Activated CD4-positive, alpha-beta T cell treated with anti-CD3 and anti-CD28 coated beads, Interleukin-10, Interleukin-2, amounts not matched to agents 100 ng/mL and 50 ng/mL, durations not matched to agents 16 hours and 8 hours (primary cell): ENCODE results near the gene GSAP.
"Not testable (repeated sequence)": the region's sequence is repeated elsewhere in the genome, so short reads cannot be mapped to it uniquely, and the experiment has no call there.

Experiments
- DNase-seq: peaks from one replicate; pipeline ENCODE4 v3.0.0-alpha.2; 2020

The GSAP gene

DNA sequence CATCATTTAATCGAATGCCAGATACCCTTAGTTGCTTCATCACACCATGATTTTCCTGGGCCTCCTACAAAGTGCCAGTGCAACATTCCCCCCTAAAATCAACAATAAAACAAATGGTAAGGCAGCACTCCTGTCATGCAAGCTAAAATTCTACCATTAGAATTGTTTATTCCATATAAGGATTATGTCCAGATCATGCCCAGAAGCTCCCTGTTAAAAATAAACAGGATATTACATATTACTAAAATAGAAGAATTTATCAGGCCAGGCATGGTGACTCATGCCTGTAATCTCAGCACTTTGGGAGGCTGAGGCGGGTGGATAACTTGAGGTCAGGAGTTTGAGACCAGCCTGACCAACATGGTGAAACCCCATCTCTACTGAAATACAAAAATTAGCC lies 140.5 kb downstream of the GSAP start:
- not testable (repeated sequence) for DNase-seq

- no peak for DNase-seq
Measured at GRCh38 chr7:77271766-77272165, 144.4 kb downstream of the GSAP start.

GRCh38 chr7:77270094-77270480 lies 146.1 kb downstream of the GSAP start:
- no peak for DNase-seq

DNA sequence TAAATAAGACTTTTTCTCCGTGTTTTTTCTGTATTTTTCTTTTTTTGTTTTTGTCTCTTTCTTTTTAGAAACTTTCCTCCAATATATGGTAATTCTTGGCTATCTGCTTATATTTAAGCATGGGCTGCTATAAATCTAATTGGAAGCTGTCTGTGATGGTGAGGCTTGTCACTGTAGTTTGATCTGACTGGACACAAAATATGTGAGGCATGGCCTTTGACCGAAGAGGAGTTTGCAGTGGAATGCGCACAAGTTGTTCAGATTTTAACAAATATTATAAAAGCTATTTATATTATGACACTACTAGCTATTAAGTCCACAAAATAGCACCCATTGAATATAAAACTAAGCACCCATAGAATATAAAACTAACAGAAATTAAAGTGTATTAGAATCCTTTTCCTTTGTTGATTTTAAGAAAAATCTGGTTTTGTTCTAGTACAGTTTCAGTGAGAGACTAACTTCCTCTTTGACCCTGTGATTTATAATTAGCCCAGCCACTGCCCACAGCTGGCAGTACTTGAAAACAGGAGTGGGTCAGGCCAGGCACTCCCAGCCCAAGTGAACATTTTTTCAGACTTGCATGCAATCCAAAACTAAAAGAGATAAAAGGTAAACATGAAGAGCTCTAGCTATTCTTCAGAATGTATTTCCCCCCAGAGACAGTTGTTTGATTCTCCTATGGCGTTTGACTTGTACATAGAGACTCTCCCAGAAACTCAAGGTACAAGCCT lies 146.6 kb downstream of the GSAP start:
- DNase-seq: no peak

DNA sequence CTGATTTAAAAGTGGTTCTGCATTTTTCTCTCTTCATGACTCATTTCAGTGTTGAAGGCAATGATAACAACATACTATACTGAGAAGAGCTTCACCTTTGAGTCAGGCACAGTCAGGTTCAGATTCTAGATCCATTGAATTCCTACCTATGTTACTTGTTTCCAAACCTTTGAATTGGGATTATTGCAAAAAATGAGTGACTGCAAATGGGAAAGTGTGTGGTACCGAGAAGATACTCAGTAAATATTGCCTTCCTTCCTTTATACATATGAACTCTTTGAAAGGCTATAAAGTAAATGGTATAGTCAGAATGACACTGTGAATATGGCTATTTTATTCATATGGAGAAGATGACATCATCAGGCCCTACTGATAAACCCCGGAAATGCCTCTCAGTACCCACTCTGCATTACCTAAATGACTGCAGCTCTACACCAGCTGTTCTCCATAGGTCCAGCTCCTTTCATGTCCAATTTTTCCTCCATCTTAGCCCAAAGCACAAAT lies 149.8 kb downstream of the GSAP start:
- DNase-seq: peak; percentile 91

DNA sequence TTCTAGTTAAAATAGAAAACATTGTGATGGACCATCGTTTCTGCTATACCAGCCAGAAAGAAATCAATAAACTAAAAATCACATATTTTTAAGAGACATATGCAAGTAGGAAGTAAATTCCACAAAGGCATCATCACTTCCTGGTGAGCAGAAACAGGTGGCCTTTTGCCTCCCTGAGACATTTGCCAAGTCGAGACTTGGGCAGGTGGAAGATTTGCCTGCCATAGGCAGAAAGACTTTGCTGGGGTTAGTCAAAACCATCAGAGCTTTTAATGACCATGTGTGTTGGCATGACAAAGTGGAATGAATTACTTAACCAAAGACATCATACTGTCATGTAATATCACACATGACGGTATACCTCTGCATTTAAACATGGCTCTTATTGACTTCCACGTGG lies 150.5 kb downstream of the GSAP start:
- peak; percentile 23 for DNase-seq

- no peak for DNase-seq
Measured at GRCh38 chr7:77262316-77262715, 153.8 kb downstream of the GSAP start.
